ENCODE data around the gene INHA.
A peak's percentile ranks its signal among the peaks of the same experiment; 100 is the strongest.

INHA gene

DNA sequence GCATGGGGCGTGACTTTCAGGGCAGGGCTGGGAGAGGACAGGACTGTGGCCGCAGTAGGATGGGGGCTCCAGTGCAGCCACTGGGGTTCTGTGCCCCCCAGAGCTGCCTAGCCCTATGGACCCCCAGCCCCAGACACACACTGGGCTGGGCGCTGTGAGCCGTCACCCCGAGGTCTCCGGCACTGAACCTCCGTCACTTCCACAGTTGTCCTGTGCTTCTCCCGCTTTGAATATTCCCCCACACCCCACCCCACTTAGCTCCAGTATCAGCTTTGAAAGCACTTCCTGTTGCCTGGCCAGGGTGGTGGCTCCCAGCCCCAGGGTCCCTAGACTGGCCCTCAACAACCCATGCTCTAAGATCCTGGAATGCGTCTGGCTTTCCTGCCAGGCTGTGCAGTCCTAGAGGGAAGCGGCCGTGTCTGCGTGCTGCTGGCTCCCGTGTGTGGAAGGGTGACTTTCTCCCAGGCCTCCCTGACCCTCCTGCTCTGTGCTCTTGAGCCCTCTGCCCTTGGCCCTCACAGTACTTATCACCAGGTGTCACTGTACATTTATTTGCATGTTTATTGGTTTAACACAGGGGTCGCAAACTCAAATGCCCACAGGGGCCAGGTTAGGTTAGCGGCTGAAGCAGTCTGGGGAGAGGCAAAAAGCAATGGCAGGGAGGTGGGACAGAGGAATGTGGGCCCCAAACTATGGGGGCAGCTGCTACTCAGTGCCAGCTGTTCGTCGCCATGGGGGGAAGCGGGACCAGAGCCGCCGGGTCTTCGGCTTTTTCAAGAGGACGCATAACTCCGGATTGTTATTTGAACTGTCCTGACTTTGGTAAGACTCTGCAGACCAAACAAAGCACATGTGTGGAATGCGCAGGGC is 10.7 kb upstream of the INHA start:
- H3K27ac Mint-ChIP-seq, result no peak overlapping the region
- DNase-seq, result no peak
- no peak for ATAC-seq
- peaks cover 27% of the 10 kb centered on the region for H3K27me3 Mint-ChIP-seq
- H3K4me1 Mint-ChIP-seq, result no peaks in the 10 kb centered on the region
- no peaks in the 10 kb centered on the region for H3K9me3 Mint-ChIP-seq
- no peak overlapping the region for H3K4me3 Mint-ChIP-seq

DNA sequence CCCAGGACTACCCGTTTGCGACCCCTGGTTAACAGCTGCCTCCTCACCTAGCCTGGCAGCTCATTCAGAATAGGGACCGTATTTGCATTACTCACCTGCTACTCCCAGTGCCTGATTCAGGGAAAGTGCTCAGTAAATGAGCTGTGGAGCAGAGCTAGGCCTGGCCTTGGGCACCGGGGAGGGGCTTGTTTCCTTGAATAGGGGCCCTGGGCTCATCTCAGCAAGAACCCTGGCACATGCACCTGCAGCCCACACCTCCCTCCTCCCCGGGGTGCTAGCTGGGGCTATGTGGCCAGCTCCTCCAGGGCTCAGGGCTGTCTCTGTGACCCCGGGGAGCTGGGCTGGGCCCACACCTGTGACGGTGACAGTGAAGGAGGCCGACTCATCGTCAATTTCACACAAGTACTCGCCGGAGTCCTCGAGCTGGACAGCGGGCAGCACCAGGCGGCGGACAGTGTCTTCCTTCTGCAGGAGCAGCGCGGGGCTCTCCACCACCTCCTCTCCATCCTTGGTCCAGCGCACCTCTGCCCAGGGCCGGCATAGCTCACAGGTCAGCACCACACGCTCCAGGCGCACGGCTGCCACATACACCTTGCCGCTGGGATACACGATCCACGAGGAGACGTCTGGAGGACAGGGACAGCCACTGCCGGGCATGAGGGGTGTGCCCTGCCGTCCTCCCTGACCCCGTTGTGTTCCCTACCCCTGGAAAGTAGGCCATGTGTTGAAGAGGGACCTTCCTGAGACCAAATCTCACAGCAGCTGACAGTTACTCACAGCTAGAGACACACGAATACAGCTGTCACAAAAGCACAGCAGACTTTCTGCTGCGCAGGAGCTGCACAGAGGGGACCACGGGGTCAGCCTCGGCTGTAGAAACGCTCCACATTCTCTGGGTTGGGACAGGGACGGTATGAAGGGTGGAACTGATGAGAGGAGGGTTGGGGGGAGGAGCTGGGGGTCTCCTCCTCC is 9.8 kb upstream of the INHA start:
- ATAC-seq (no peak), DNase-seq (no peak)
- no peaks in the 10 kb centered on the region for H3K4me1 Mint-ChIP-seq
- H3K27ac Mint-ChIP-seq, result no peak overlapping the region
- peaks cover 30% of the 10 kb centered on the region for H3K27me3 Mint-ChIP-seq
- H3K4me3 Mint-ChIP-seq, result no peak overlapping the region
- H3K9me3 Mint-ChIP-seq, result no peaks in the 10 kb centered on the region

DNA sequence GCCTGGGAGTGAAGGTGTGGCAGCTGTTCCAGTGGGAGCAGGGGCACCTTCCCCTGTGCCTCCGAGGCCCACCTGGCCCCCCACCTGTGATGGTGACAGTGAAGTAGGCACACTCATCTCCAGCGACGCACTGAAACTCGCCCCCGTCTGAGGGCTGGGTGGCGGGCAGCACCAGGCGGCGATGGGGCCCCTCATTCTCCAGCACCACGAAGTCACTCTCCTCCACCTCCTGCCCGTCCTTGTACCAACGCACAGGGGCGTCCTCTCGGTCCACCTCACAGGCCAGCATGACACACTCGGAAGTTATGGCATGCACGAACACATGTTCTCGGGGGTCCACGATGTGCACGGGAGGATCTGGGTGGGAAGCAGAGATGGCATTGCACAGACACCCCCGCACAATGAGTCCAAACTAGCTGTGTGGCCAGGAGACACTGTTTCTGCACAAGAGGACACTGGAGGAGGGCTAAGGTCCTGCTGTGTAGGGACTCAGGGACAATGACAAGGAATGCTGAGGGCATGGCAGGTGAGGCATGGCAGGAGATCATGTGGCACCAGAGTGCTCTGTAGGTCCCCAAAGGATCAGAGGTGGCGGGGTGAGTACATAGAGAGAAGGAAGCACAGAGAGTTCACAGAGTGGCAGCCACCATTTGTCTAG is 8.7 kb upstream of the INHA start:
- Mint-ChIP-seq H3K9me3 (no peaks in the 10 kb centered on the region), H3K27ac (no peak overlapping the region), H3K4me1 (no peaks in the 10 kb centered on the region), H3K27me3 (peaks cover 40% of the 10 kb centered on the region), H3K4me3 (no peak overlapping the region)
- DNase-seq, result no peak
- peak; percentile 6 for ATAC-seq

DNA sequence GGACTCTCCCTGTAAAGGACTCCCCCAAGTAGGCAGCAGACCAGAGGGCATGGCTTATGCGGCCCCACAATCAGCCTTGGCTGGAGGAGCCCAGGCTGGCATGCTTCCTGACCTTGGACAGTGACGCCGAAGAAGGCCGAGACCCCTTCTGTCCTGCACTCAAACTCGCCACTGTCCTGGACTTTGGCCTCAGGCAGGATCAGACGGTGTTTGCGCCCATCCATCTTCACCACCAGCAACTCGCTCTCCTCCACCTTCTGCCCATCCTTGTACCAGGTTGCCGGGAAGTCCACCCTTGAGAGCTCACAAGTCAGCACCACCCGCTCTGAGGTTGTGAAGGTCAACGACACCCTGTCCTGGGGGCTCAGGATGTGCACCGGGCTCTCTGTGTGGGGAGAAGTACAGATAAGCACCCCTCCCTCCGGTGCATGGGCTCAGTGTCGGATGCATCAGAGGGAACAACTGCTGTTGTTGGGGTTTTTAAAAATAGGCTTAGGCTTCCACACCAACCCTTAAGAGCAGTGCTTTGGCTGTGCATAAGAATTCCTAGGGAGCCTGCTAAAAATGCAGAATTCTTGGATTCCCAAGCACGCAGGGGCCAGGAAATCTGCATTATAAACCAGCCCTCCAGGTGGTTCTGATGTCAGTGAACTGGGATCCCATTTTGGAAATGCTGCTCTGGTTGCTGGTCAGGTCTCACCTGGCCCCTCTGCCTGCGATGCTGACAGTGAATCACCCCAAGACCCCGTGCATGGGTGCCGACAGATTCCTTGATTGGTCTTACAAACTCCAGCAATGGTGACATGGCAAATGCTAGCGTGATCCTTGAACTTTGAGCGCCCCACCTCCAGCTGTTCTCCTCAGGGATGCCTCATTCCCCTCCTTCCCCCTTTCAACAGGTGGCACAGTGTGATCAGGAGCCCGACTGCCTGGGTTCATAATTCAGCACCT is 6.7 kb upstream of the INHA start:
- Mint-ChIP-seq H3K9me3 (no peaks in the 10 kb centered on the region), H3K4me3 (no peak overlapping the region), H3K4me1 (peaks cover 5% of the 10 kb centered on the region), H3K27ac (no peak overlapping the region), H3K27me3 (peaks cover 52% of the 10 kb centered on the region)
- DNase-seq (no peak), ATAC-seq (no peak)

DNA sequence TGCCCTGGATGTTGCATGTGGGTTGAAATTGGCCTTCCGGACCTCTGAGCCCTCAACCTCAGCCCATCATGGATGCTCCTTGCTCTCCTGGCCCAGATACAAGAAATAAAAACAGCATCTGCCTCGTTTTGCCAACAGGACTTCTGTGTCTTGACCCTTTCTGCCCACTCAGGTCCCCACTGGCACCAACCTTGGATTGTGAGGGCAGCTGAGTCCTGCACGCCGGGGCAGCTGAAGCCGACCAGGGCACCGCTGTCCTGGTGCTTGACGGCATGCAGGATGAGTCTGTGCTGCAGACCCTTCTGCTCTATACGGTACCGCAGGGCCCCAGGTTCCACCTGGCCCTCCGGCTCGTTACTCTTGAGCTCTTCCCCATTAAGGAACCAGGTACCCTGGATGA is 5.5 kb upstream of the INHA start:
- DNase-seq (no peak), ATAC-seq (no peak)
- no peak overlapping the region for H3K27ac Mint-ChIP-seq
- H3K27me3 Mint-ChIP-seq, result peaks cover 56% of the 10 kb centered on the region
- no peak overlapping the region for H3K4me3 Mint-ChIP-seq
- H3K4me1 Mint-ChIP-seq, result peaks cover 5% of the 10 kb centered on the region
- no peaks in the 10 kb centered on the region for H3K9me3 Mint-ChIP-seq

DNA sequence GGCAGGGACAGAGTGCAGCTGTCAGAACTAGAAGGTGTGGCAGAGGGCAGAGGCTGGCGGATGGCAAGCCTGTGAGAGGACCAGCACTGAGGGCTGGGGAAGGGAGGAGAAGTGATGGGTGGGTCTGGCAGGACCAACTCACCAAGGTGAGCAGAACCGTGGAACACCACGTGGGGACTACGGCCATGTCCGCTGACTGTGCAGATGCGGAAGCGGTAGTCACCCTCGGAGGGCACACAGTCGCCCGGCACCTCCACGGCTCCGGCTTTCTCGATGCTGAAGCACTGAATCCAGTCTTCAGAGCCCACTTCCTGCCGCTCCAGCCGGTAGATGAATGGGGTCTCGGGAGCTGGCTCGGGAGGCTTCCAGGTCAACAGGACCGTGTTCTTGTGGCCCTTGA is 5.0 kb upstream of the INHA start:
- Mint-ChIP-seq H3K27me3 (peaks cover 61% of the 10 kb centered on the region), H3K9me3 (no peaks in the 10 kb centered on the region)

DNA sequence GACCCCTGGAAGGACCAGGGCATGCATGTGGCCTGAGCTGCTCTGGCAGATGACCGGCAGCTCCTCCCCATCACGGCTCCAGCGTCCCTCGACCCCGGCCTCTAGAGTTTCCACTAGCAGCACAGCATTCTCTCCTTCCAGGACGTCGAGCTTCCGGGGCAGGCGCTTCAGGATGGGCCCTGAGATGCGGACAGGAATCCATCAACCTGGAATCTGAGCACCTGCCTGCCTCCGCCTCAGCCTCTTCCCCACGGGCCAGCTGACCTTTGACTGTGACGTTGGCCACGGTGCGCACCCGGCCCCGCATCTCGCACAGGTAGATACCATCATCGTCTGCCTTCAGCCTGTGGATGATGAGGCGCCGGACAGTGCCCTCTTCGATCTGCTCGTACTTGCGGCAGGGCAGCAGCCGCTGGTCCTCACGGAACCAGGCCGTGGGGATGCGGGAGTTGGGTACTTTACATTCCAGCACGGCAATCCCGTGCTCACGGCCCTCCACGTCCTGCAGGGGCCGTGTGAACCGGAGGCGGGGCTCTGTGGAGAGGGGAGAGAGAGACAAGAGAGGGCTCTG is 4.2 kb upstream of the INHA start:
- no peak overlapping the region for H3K27ac Mint-ChIP-seq
- H3K4me1 Mint-ChIP-seq, result peaks cover 5% of the 10 kb centered on the region
- peaks cover 68% of the 10 kb centered on the region for H3K27me3 Mint-ChIP-seq
- ATAC-seq (no peak), DNase-seq (no peak)
- H3K4me3 Mint-ChIP-seq, result no peak overlapping the region
- no peaks in the 10 kb centered on the region for H3K9me3 Mint-ChIP-seq

More for the DNA sequence above, 5.0 kb upstream of the INHA start:
- ATAC-seq, result no peak
- Mint-ChIP-seq H3K27ac (no peak overlapping the region), H3K4me3 (no peak overlapping the region), H3K4me1 (peaks cover 5% of the 10 kb centered on the region)
- DNase-seq, result no peak

DNA sequence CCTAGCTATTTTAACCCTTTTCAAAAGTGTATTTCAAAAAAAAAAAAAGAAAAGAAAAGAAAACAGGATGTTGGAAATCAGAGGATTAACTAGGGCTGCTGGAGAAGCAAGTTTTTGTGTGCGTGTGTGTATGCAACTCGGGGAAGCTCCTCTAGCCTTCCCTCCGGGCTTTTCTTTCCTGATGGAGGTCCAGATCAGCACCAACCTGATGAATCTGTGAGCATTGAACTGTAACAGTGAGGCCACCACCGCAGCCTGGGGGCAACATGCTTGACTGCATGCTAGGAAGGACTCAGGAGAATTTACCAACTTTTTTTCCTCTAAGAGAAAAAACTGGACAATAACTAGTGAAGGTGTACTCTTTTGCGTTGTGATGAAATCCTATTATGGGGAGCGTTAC is 3.1 kb upstream of the INHA start:
- ATAC-seq, result no peak
- Mint-ChIP-seq H3K9me3 (no peaks in the 10 kb centered on the region), H3K27ac (no peak overlapping the region), H3K4me3 (no peak overlapping the region), H3K27me3 (peaks cover 77% of the 10 kb centered on the region), H3K4me1 (peaks cover 5% of the 10 kb centered on the region)
- DNase-seq, result no peak

DNA sequence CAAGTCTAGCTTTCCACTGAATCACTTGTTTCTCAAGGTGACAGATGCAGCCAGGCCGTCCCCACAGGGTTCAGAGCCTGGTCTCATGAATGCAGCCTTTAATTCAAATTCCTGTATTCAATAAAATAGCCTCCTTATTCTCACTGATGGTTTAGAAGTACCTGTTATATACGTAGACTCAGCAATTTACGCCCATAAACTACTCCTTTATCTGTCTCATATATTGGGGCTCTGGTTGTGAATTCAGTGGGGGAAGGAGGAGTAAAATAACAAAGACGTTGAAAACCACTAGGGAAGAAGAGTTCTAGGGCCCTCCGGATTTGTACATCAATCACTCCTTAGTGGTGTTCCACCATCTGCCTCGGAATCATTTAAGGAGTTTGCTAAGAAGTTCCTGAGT is 2.5 kb upstream of the INHA start:
- Mint-ChIP-seq H3K27ac (no peak overlapping the region), H3K4me1 (peaks cover 5% of the 10 kb centered on the region), H3K4me3 (peak overlapping the region; percentile 8 to 72), H3K27me3 (peaks cover 72% of the 10 kb centered on the region), H3K9me3 (no peaks in the 10 kb centered on the region)
- DNase-seq (no peak), ATAC-seq (no peak)

DNA sequence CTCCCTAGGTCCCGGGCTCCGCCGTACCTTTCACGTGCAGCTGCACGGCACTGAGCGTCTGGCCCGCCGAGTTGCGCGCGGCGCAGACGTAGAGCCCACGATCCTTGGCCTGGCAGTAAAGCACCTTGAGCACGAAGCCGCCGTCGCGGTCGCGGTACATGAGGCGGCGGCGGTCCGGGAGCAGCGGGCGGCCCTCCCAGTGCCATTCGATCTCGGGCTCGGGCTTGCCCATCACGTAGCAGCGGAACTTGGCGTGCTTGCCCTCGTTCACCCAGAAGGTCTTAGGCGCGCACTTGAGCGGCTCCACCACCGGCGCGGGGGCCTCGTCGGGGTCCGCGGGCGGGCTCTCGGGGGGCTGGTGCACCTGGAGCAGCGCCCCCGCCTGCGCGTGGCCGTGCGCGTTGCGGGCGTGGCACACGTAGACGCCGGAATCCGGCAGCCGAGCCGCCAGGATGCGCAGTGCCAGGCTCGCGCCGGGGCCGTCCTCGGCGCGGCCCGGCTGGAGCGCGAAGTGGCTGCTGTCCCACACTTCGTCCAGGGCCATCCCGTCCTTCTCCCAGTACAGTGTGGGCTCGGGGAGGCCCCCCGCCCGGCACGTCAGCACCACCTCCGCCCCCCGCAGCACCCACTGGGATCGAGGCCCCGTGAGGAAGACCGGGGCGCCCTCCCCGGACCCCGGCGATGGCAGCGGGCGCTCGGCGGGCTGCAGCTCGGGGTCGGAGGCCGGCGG is 1.8 kb upstream of the INHA start:
- peaks cover 5% of the 10 kb centered on the region for H3K4me1 Mint-ChIP-seq
- DNase-seq (no peak), ATAC-seq (peak; percentile 43)
- H3K27me3 Mint-ChIP-seq, result peaks cover 78% of the 10 kb centered on the region
- no peak overlapping the region for H3K27ac Mint-ChIP-seq
- peak overlapping the region; percentile 53 to 72 for H3K4me3 Mint-ChIP-seq
- H3K9me3 Mint-ChIP-seq, result no peaks in the 10 kb centered on the region

DNA sequence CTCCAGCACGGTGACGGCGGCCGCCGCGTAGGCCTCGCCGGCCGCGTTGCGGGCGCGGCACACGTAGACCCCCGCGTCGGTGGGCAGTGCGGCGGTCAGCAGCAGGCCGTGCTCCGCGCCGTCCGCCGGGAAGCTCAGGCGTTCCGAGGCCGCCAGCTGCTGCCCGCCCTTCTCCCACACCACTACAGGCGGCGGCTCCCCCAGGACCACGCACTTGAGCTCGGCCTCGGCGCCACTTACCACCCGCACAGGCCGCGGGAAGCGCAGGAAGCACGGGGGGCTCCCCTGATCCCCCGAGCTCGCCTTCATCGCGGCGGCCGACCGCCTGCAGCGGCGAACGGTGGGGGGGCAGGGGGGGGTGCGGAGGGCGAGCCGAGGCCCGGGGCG is 1.2 kb upstream of the INHA start:
- Mint-ChIP-seq H3K27ac (no peak overlapping the region), H3K4me1 (peaks cover 5% of the 10 kb centered on the region), H3K9me3 (no peaks in the 10 kb centered on the region), H3K27me3 (peaks cover 82% of the 10 kb centered on the region), H3K4me3 (peak overlapping the region; percentile 49 to 52)
- no peak for DNase-seq
- ATAC-seq, result peak; percentile 22

DNA sequence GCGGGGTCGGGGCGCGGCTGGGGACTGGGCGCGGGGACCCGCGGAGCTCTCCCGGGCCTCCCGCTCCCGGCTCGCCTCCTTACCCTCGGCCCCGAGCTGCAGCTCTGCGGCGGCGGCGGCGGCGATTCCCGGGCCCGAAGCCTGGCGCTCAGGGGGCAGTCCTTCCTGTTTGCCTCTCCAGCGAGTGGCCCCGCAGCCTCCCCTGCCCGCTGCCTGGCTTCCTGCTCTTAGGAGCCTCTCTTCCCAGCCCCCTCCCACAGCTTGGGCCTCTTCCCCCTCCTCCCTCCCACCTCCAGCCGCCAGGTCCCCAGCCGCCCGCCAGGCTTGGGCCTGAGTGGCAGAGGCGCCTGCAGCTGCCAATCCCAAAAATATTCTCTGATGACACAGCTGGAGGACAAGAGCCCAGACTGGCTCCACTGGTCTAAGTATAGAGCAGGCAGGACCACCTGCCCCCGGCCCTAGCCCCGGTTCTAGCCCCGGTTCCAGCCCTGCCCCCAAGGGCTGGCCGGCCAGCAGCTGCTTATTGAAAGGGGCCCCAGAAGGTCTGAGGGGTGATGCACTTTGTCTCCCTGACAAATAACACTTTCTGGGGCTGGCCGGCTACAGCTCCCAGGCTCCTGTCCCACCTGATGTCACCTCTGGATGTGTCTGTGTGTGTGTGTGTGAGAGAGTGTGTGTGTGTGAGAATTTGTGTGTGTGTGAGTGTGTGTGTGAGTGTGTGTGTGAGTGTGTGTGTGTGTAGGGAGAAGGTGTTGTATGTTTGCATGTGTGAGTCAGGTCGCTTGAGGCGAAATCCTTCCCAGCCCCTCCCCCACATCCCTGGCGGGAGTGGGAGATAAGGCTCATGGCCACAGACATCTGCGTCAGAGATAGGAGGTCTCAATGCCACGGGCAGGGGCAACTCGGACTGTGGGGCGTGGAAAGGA is 536 bp upstream of the INHA start, which contains the start of gene OBSL1:
TSS of gene OBSL1 (minus strand) at position 229 of the 926 bp plus-strand sequence. CDS start 307 bp downstream, outside the sequence.
- ATAC-seq (peak; percentile 38), DNase-seq (no peak)
- Mint-ChIP-seq H3K9me3 (no peaks in the 10 kb centered on the region), H3K4me1 (peaks cover 5% of the 10 kb centered on the region), H3K27me3 (peaks cover 81% of the 10 kb centered on the region), H3K4me3 (peak within 1 kb of the TSS; percentile 49 to 69), H3K27ac (no peak within 1 kb of the TSS)

DNA sequence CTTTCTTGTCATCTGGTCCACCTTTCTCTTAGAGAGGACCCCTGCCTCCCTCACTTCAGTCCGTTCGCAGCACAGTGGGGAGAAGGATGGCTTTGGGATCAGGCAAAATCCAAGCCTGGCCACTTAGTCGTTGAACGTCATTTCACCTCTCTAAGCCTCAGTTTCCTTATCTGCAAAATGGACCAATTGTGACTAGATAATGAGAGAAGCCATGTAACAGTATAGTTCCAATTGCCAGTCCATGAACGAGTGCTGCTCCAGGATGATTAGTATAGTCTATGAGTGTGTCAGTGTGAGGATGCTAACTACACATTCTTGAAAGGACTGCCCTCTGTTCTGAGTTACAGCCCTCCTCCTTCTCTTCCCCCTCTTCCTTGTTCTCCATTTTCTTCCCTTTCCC is 1.1 kb downstream of the INHA start:
- DNase-seq (no peak), ATAC-seq (no peak)
- H3K27me3 Mint-ChIP-seq, result peaks cover 76% of the 10 kb centered on the region
- no peak overlapping the region for H3K27ac Mint-ChIP-seq
- H3K4me1 Mint-ChIP-seq, result peaks cover 5% of the 10 kb centered on the region
- H3K4me3 Mint-ChIP-seq, result no peak overlapping the region
- H3K9me3 Mint-ChIP-seq, result no peaks in the 10 kb centered on the region
